Prostate gland (tissue), 2 donors: ENCODE data around the gene FBXL17. TPM values are rescaled to one million over a fixed set of nuclear protein-coding genes. Genes with fewer than 3 reads are reported as not detected.

Experiments used
- DNase-seq: peaks from one replicate; pipeline ENCODE4 v3.0.0-alpha.2; 2019; ENCODE audit warnings: low spot score
- H3K27ac ChIP-seq, 2 donors: fragments of 200-600 bp; sonication (generic); 2 replicates each; pipeline ENCODE4 v1.5.1; 2017 to 2019
- H3K27me3 ChIP-seq: fragments of 200-600 bp; sonication (generic); replicated peaks from 2 replicates; pipeline ENCODE4 v1.5.1; 2019; ENCODE audit not compliant: insufficient read depth
- H3K36me3 ChIP-seq, 2 donors: fragments of 200-600 bp; sonication (generic); 1 replicate in 1 of 2; 2 replicates in 1 of 2; pipeline versions ENCODE4 v1.5.1 to v1.8.1; 2017 to 2019
- H3K4me1 ChIP-seq: fragments of 200-600 bp; sonication (generic); replicated peaks from 2 replicates; pipeline ENCODE4 v1.5.1; 2019
- H3K4me3 ChIP-seq, 2 donors: fragments of 200-600 bp; sonication (generic); 2 replicates each; pipeline ENCODE4 v1.5.1; 2017 to 2019
- H3K9me3 ChIP-seq: fragments of 200-600 bp; sonication (generic); 2 replicates; pipeline ENCODE4 v1.5.1; 2017
- CTCF ChIP-seq, 4 experiments: fragments of 200-600 bp in 2 of 4; fragments of 450-650 bp in 2 of 4; sonication (generic) in 2 of 4; IDR thresholded peaks; 1 replicate in 3 of 4; 2 replicates in 1 of 4; pipeline ENCODE4 v1.5.1; 2016 to 2019; ENCODE audit warnings: antibody characterized with exemption in 4 of 4, mild to moderate bottlenecking in 2 of 4, moderate library complexity in 2 of 4
- POLR2A ChIP-seq: fragments of 450-650 bp; IDR thresholded peaks from one replicate; pipeline ENCODE4 v1.6.1; 2016; ENCODE audit warnings: antibody characterized with exemption, mild to moderate bottlenecking
- POLR2AphosphoS5 ChIP-seq: sonication (generic); formaldehyde crosslinking; IDR thresholded peaks from one replicate; pipeline ENCODE4 v1.6.1; 2017; ENCODE audit warnings: antibody characterized with exemption
- WGBS: methylation state at CpG from one replicate; pipeline ENCODE4 v1.1.5; 2018; 5-methylcytosine and 5-hydroxymethylcytosine counted together
- intact Hi-C: fragments of 100-400 bp; cut with DNase I; formaldehyde crosslinking; loops from one replicate; pipeline ENCODE4 v1.14.2; 2022
- total RNA-seq, 2 donors: library from RNA; depleted of rRNA; stranded (reverse); fragments of >200 nt; gene quantifications; one replicate each; pipeline ENCODE4 v1.1.0, GENCODE V29; 2016

Gene FBXL17
- total RNA-seq, 2 donors from 2014 or later: 14.8 to 30.4 TPM

- Histone ChIP-seq H3K4me3 (no peak overlapping the region), H3K4me1 (no peaks in the 10 kb centered on the region), H3K9me3 (no peaks in the 10 kb centered on the region), H3K27ac (no peak overlapping the region), H3K27me3 (no peaks in the 10 kb centered on the region), H3K36me3 (no peaks in the 10 kb centered on the region)
- intact Hi-C loops: no loop called here
- 73% methylated on average over 2 of the region's 2 CpGs for WGBS
- DNase-seq: no peak
- no peak for TF ChIP-seq POLR2AphosphoS5
- TF ChIP-seq POLR2A: no peak
- TF ChIP-seq CTCF (IDR thresholded peaks at IDR 0.05): no peak
These were observed 514.6 kb downstream of the FBXL17 start for GRCh38 chr5:107867266-107867665.

GRCh38 chr5:107864793-107865192 is 517.1 kb downstream of the FBXL17 start:
- intact Hi-C loops: no loop called here
- H3K27ac ChIP-seq: no peak overlapping the region
- no peak overlapping the region for H3K4me3 ChIP-seq
- H3K36me3 ChIP-seq: no peaks in the 10 kb centered on the region
- no peak for DNase-seq
- TF ChIP-seq POLR2AphosphoS5 (no peak), CTCF (IDR thresholded peaks at IDR 0.05) (no peak), POLR2A (no peak)
- H3K4me1 ChIP-seq: no peaks in the 10 kb centered on the region
- H3K27me3 ChIP-seq: no peaks in the 10 kb centered on the region
- H3K9me3 ChIP-seq: no peaks in the 10 kb centered on the region
- 73% methylated on average over 2 of the region's 2 CpGs for WGBS

- no peak overlapping the region for H3K4me3 ChIP-seq
- no peaks in the 10 kb centered on the region for H3K4me1 ChIP-seq
- no peaks in the 10 kb centered on the region for H3K9me3 ChIP-seq
- H3K36me3 ChIP-seq: no peaks in the 10 kb centered on the region
- 91% methylated on average over 2 of the region's 2 CpGs for WGBS
- intact Hi-C loops: no loop called here
- no peaks in the 10 kb centered on the region for H3K27me3 ChIP-seq
- TF ChIP-seq CTCF (IDR thresholded peaks at IDR 0.05) (no peak), POLR2AphosphoS5 (no peak), POLR2A (no peak)
- no peak for DNase-seq
- H3K27ac ChIP-seq: no peak overlapping the region
These were observed 518.8 kb downstream of the FBXL17 start for GRCh38 chr5:107863125-107863524.

- Histone ChIP-seq H3K27ac (no peak overlapping the region), H3K4me3 (no peak overlapping the region), H3K4me1 (no peaks in the 10 kb centered on the region), H3K9me3 (no peaks in the 10 kb centered on the region), H3K36me3 (no peaks in the 10 kb centered on the region), H3K27me3 (no peaks in the 10 kb centered on the region)
- intact Hi-C loops: no loop called here
- TF ChIP-seq POLR2AphosphoS5 (no peak), CTCF (IDR thresholded peaks at IDR 0.05) (no peak), POLR2A (no peak)
- WGBS: 94% methylated on average over 12 of the region's 12 CpGs
- DNase-seq: no peak
These were observed 520.3 kb downstream of the FBXL17 start for GRCh38 chr5:107861565-107861964.

GRCh38 chr5:107860044-107860443 is 521.9 kb downstream of the FBXL17 start:
- DNase-seq: no peak
- Histone ChIP-seq H3K4me1 (no peaks in the 10 kb centered on the region), H3K36me3 (no peaks in the 10 kb centered on the region), H3K4me3 (no peak overlapping the region), H3K9me3 (no peaks in the 10 kb centered on the region), H3K27ac (no peak overlapping the region), H3K27me3 (no peaks in the 10 kb centered on the region)
- intact Hi-C loops: no loop called here
- WGBS: 89% methylated on average over 1 of the region's 1 CpG
- TF ChIP-seq CTCF (IDR thresholded peaks at IDR 0.05) (no peak), POLR2AphosphoS5 (no peak), POLR2A (no peak)
